HepG2 (cell line): ENCODE results near the gene C16orf86. TPM values are rescaled to one million over a fixed set of nuclear protein-coding genes. Genes with fewer than 3 reads are reported as not detected.

ENCODE experiments used
- ATAC-seq: fragments of 200-7000 bp; cut with Tn5 transposase; 3 replicates; pipeline ENCODE4 v1.9.1; 2020; ENCODE audit warnings: mild to moderate bottlenecking, moderate library complexity
- BruUV-seq: library from RNA; stranded (reverse); fragments of 400-500 nt; replicated peaks from 2 replicates; lab custom pipeline; 2021; lab: Mats Ljungman, UMichigan
- CTCF ChIA-PET: fragments of 300-600 bp; formaldehyde crosslinking; extraction: SDS; loops from one replicate; lab custom pipeline; 2021; ENCODE audit warnings: low total read pairs, inconsistent platforms, low intra/inter-chr PET ratio; lab: Yijun Ruan, JAX
- POLR2A ChIA-PET: fragments of 350-600 bp; sonication (Branson Sonifier 250); formaldehyde crosslinking; loops from one replicate; lab custom pipeline; 2020; ENCODE audit warnings: antibody characterized with exemption, inconsistent platforms; lab: Yijun Ruan, JAX
- DNase-seq: peaks from one replicate; pipeline ENCODE4 v3.0.0-alpha.2; 2015; ENCODE audit warnings: low spot score
- FAIRE-seq: peaks from 3 replicates; lab custom pipeline; 2011; peaks lifted over from hg19 to GRCh38; lab: Jason Lieb, UNC
- H2AFZ ChIP-seq: one replicate; pipeline ENCODE4 v1.6.1; 2011; ENCODE audit warnings: low read length, inconsistent platforms
- H3K27ac ChIP-seq: fragments of 300-600 bp; 3 replicates; pipeline ENCODE4 v1.8.0; 2011; ENCODE audit warnings: mixed run types, mild to moderate bottlenecking, mixed read lengths, low read length, inconsistent platforms; ENCODE audit not compliant: insufficient read depth; ENCODE audit errors: extremely low read length
- H3K27me3 ChIP-seq, 2 experiments: fragments of 200-600 bp in 1 of 2; 2 replicates in 1 of 2; 3 replicates in 1 of 2; pipeline versions ENCODE4 v1.6.0 to v1.8.0; 2011; ENCODE audit warnings: low read length in 2 of 2, mild to moderate bottlenecking in 2 of 2, moderate library complexity in 2 of 2, inconsistent platforms in 1 of 2; ENCODE audit not compliant: insufficient read depth in 2 of 2, control insufficient read depth in 1 of 2
- H3K36me3 ChIP-seq, 2 experiments: fragments of 200-600 bp in 1 of 2; replicated peaks in 1 of 2; 2 replicates in 1 of 2; 3 replicates in 1 of 2; pipeline versions ENCODE4 v1.5.1 to v1.8.0; 2011; ENCODE audit warnings: low read length in 2 of 2, inconsistent platforms in 1 of 2; ENCODE audit not compliant: insufficient read depth in 2 of 2, control insufficient read depth in 1 of 2
- H3K4me1 ChIP-seq: 2 replicates; pipeline ENCODE4 v1.5.1; 2012; ENCODE audit warnings: low read length, inconsistent platforms; ENCODE audit not compliant: insufficient read depth
- H3K4me2 ChIP-seq: 2 replicates; pipeline ENCODE4 v1.6.0; 2011; ENCODE audit warnings: low read depth, low read length, inconsistent platforms
- H3K4me3 ChIP-seq, 3 experiments: fragments of 200-600 bp in 1 of 3; sonication (generic), shearing (Covaris generic) in 1 of 3; replicated peaks in 1 of 3; 2 replicates each; pipeline ENCODE4 v1.5.1; 2011 to 2016; ENCODE audit warnings: low read length in 3 of 3, inconsistent platforms in 2 of 3, low read depth in 2 of 3, mild to moderate bottlenecking in 2 of 3, control low read depth in 1 of 3, mixed read lengths in 1 of 3; ENCODE audit not compliant: insufficient read depth in 1 of 3
- H3K79me2 ChIP-seq: one replicate; pipeline ENCODE4 v1.6.1; 2011; ENCODE audit warnings: low read length, inconsistent platforms; ENCODE audit not compliant: insufficient read depth
- H3K9ac ChIP-seq: 2 replicates; pipeline ENCODE4 v1.6.0; 2011; ENCODE audit warnings: mild to moderate bottlenecking, low read depth, low read length, inconsistent platforms; ENCODE audit not compliant: insufficient read depth
- H3K9me3 ChIP-seq: 2 replicates; pipeline ENCODE4 v1.5.1; 2012; ENCODE audit warnings: mild to moderate bottlenecking, low read length
- H4K20me1 ChIP-seq: 2 replicates; pipeline ENCODE4 v1.6.0; 2011; ENCODE audit warnings: inconsistent platforms, mild to moderate bottlenecking, low read length, moderate library complexity; ENCODE audit not compliant: insufficient read depth
- DPF2 ChIP-seq: sonication (generic); formaldehyde crosslinking; IDR thresholded peaks from 2 replicates; pipeline ENCODE4 v1.4.0; 2020; ENCODE audit warnings: mild to moderate bottlenecking, low read depth, missing genetic modification reagents, borderline replicate concordance
- ESRRA ChIP-seq: sonication (generic); formaldehyde crosslinking; IDR thresholded peaks from 2 replicates; pipeline ENCODE4 v1.5.1; 2020; ENCODE audit warnings: mild to moderate bottlenecking, low read depth, missing genetic modification reagents
- ETV6 ChIP-seq: sonication (generic); formaldehyde crosslinking; conservative IDR thresholded peaks from 2 replicates; pipeline ENCODE4 v1.4.0; 2020; ENCODE audit warnings: missing genetic modification reagents
- MZF1 ChIP-seq: sonication (generic); formaldehyde crosslinking; IDR thresholded peaks from 2 replicates; pipeline ENCODE4 v1.8.1; 2023; ENCODE audit warnings: mild to moderate bottlenecking, missing genetic modification reagents, borderline replicate concordance
- PAXIP1 ChIP-seq: sonication (generic); formaldehyde crosslinking; conservative IDR thresholded peaks from 2 replicates; pipeline ENCODE4 v1.4.0; 2020; ENCODE audit warnings: mild to moderate bottlenecking, missing genetic modification reagents, moderate library complexity
- RCOR2 ChIP-seq: IDR thresholded peaks from 2 replicates; pipeline ENCODE4 v1.6.1; 2016; ENCODE audit warnings: missing biosample characterization, missing genetic modification reagents
- TCF7 ChIP-seq: sonication (generic); IDR thresholded peaks from 2 replicates; pipeline ENCODE4 v1.6.1; 2016; ENCODE audit warnings: antibody characterized with exemption, low read depth
- ZBTB25 ChIP-seq: IDR thresholded peaks from 2 replicates; pipeline ENCODE4 v1.6.1; 2018; ENCODE audit warnings: missing genetic modification reagents
- ZMAT3 ChIP-seq: sonication (generic); formaldehyde crosslinking; conservative IDR thresholded peaks from 2 replicates; pipeline ENCODE4 v1.7.0; 2021; ENCODE audit warnings: missing genetic modification reagents
- ZNF292 ChIP-seq: sonication (generic); formaldehyde crosslinking; IDR thresholded peaks from 2 replicates; pipeline ENCODE4 v1.8.1; 2022; ENCODE audit warnings: mild to moderate bottlenecking, low read depth, missing genetic modification reagents, borderline replicate concordance
- ZNF317 ChIP-seq: sonication (generic); formaldehyde crosslinking; IDR thresholded peaks from 2 replicates; pipeline ENCODE4 v1.5.0; 2020; ENCODE audit warnings: mild to moderate bottlenecking, missing genetic modification reagents
- ZNF510 ChIP-seq: sonication (generic); formaldehyde crosslinking; IDR thresholded peaks from 2 replicates; pipeline ENCODE4 v1.4.0; 2020; ENCODE audit warnings: low read depth, mild to moderate bottlenecking, missing genetic modification reagents
- WGBS: methylation state at CpG from one replicate; pipeline ENCODE4 v1.1.6; 2017; ENCODE audit warnings: low lambda C conversion rate; 5-methylcytosine and 5-hydroxymethylcytosine counted together
- in situ Hi-C: cut with HindIII; loops from 2 replicates; pipeline ENCODE4 v1.10.0; 2017; ENCODE audit warnings: low pct_unique_long_range_greater_than_20kb; ENCODE audit not compliant: extremely low pct_ligation_motif_present
- intact Hi-C: fragments of 100-400 bp; cut with micrococcal nuclease; formaldehyde crosslinking; loops from one replicate; pipeline ENCODE4 v1.10.0; 2022; ENCODE audit not compliant: unreplicated experiment
- polyA plus RNA-seq, 8 experiments: library from polyadenylated mRNA; depleted of rRNA in 3 of 8; stranded (reverse) in 7 of 8; unstranded in 1 of 8; fragments of >200 nt; fragmentation: Illumina TruSeq in 4 of 8; extraction: Trizol in 4 of 8; gene quantifications; 2 replicates each; pipeline versions ENCODE4 v1.2.1 to v1.2.3, GENCODE V29; 2011 to 2016; ENCODE audit warnings: low read depth in 4 of 8, missing spikeins in 1 of 8, mixed read lengths in 1 of 8; ENCODE audit not compliant: insufficient read depth in 1 of 8
- total RNA-seq, 5 experiments: library from RNA; depleted of rRNA; stranded (reverse); fragments of >200 nt; fragmentation: Illumina TruSeq; extraction: Trizol; gene quantifications; 2 replicates each; pipeline ENCODE4 v1.2.3, GENCODE V29; 2016; ENCODE audit warnings: low read depth in 1 of 5

The C16orf86 gene
- total and polyA plus RNA-seq, 2 of the 13 experiments (the other 11 are each of a cell fraction or from before 2014, with no cell fraction given): 1.5 to 3.1 TPM

- TF ChIP-seq PAXIP1 (CRISPR knock-in tag): peak; percentile 50
- peak; percentile 56; the same call in 1 of the 2 replicates for TF ChIP-seq ZNF292 (CRISPR knock-in tag)
- peak; percentile 66 for TF ChIP-seq TCF7
- TF ChIP-seq ZBTB25 (CRISPR knock-in tag): no peak
Observed at GRCh38 chr16:67632415-67633172, 34.0 kb upstream of the C16orf86 start (continued).

- Histone ChIP-seq H2AFZ (no peak overlapping the region), H3K4me3 (no peak overlapping the region), H3K79me2 (no peaks in the 10 kb centered on the region), H3K4me1 (peaks cover 20% of the 10 kb centered on the region), H3K9ac (no peak overlapping the region), H3K4me2 (no peak overlapping the region), H3K9me3 (no peaks in the 10 kb centered on the region), H3K27me3 (no peaks in the 10 kb centered on the region), H3K36me3 (peaks cover 22 to 69% of the 10 kb centered on the region in 2 experiments), H3K27ac (no peak overlapping the region), H4K20me1 (no peaks in the 10 kb centered on the region; the same call in 1 of the 2 replicates)
- no TSS peak for BruUV-seq
- intact Hi-C loops: no loop called here
- ChIA-PET CTCF (no interaction called here), POLR2A (no interaction called here)
- DNase-seq: no peak
- in situ Hi-C loops: no loop called here
- TF ChIP-seq ZNF510 (CRISPR knock-in tag) (no peak), ZNF317 (CRISPR knock-in tag) (no peak), ESRRA (CRISPR knock-in tag) (no peak), ZMAT3 (CRISPR knock-in tag) (no peak), RCOR2 (CRISPR knock-in tag) (no peak), DPF2 (no peak), MZF1 (CRISPR knock-in tag) (no peak), ETV6 (CRISPR knock-in tag) (no peak)
- 98% methylated on average over 8 of the region's 8 CpGs for WGBS
- no peak for ATAC-seq
- FAIRE-seq: no peak
Observed at GRCh38 chr16:67636713-67637112, 29.9 kb upstream of the C16orf86 start.
